CD4-positive, alpha-beta T cell (primary cell): ENCODE measurements around the gene COA8. TPM values are rescaled to one million over a fixed set of nuclear protein-coding genes. Genes with fewer than 3 reads are reported as not detected.

ENCODE experiments used
- ATAC-seq: fragments of 200-7000 bp; cut with Tn5 transposase; one replicate; pipeline ENCODE4 v1.10.0; 2022; ENCODE audit warnings: mild to moderate bottlenecking; ENCODE audit not compliant: poor library complexity
- CTCF ChIA-PET: fragments of 350-600 bp; sonication (Branson Sonifier 250); formaldehyde crosslinking; loops from one replicate; lab custom pipeline; 2021; ENCODE audit warnings: antibody characterized with exemption, inconsistent platforms; lab: Charles Lee
- POLR2A ChIA-PET: fragments of 350-600 bp; sonication (Branson Sonifier 250); formaldehyde crosslinking; loops from one replicate; lab custom pipeline; 2021; ENCODE audit warnings: antibody characterized with exemption, inconsistent platforms; lab: Charles Lee
- DNase-seq, 14 experiments: peaks; one replicate each; pipeline ENCODE4 v3.0.0-alpha.2; 2013 to 2020; ENCODE audit warnings: mixed read lengths in 2 of 14
- H3K27ac ChIP-seq, 2 donors: one replicate each; pipeline versions ENCODE4 v1.5.1 to v1.7.0; 2013; ENCODE audit warnings: low read length in 2 of 2, low read depth in 1 of 2, mild to moderate bottlenecking in 1 of 2
- H3K27me3 ChIP-seq, 2 experiments: 1 replicate in 1 of 2; 2 replicates in 1 of 2; pipeline versions ENCODE4 v1.6.1 to v1.7.0; 2013; ENCODE audit warnings: low read length in 2 of 2, control low read depth in 1 of 2, mild to moderate bottlenecking in 1 of 2, moderate library complexity in 1 of 2; ENCODE audit not compliant: insufficient read depth in 2 of 2, control insufficient read depth in 1 of 2
- H3K36me3 ChIP-seq: one replicate; pipeline ENCODE4 v1.6.1; 2013; ENCODE audit warnings: low read length, control low read depth; ENCODE audit not compliant: insufficient read depth
- H3K4me1 ChIP-seq: one replicate; pipeline ENCODE4 v1.6.1; 2013; ENCODE audit warnings: low read length, control low read depth; ENCODE audit not compliant: insufficient read depth
- H3K4me3 ChIP-seq: one replicate; pipeline ENCODE4 v1.5.1; 2013; ENCODE audit warnings: mild to moderate bottlenecking, low read length, moderate library complexity
- H3K9me3 ChIP-seq, 2 experiments: 1 replicate in 1 of 2; 2 replicates in 1 of 2; pipeline versions ENCODE4 v1.6.1 to v1.7.0; 2013; ENCODE audit warnings: low read length in 2 of 2, mild to moderate bottlenecking in 2 of 2, control low read depth in 1 of 2, moderate library complexity in 1 of 2; ENCODE audit not compliant: control insufficient read depth in 1 of 2, insufficient read depth in 1 of 2
- H3K27ac Mint-ChIP-seq: one replicate; pipeline ENCODE4 v1.8.0; 2020; ENCODE audit warnings: mixed read lengths
- H3K27me3 Mint-ChIP-seq: one replicate; pipeline ENCODE4 v1.8.0; 2021; ENCODE audit warnings: mixed read lengths
- H3K36me3 Mint-ChIP-seq: one replicate; pipeline ENCODE4 v1.8.0; 2021; ENCODE audit warnings: low read depth, mixed read lengths
- H3K4me1 Mint-ChIP-seq: one replicate; pipeline ENCODE4 v1.8.0; 2021; ENCODE audit warnings: low read depth, mixed read lengths
- H3K4me3 Mint-ChIP-seq: one replicate; pipeline ENCODE4 v1.8.0; 2020; ENCODE audit warnings: mild to moderate bottlenecking, mixed read lengths
- H3K9me3 Mint-ChIP-seq: one replicate; pipeline ENCODE4 v1.8.0; 2020; ENCODE audit warnings: mixed read lengths
- intact Hi-C, 2 experiments: fragments of 100-400 bp; cut with DNase I in 1 of 2; cut with micrococcal nuclease in 1 of 2; formaldehyde crosslinking; loops; one replicate each; pipeline versions ENCODE4 v1.15.1 to v1.9.0; 2023 to 2025; cut with DNase I, micrococcal nuclease
- total RNA-seq, 174 experiments: library from RNA in 2 of 174; stranded (reverse) in 2 of 174; gene quantifications; one replicate each; pipeline ENCODE4 v1.2.3 and lab custom pipeline; 2021 to 2026
- TF ChIP-seq, protein P1 (sequence below): fragments of 200-600 bp; IDR thresholded peaks from one replicate; pipeline ENCODE4 v1.8.0; 2022; ENCODE audit warnings: antibody characterized with exemption, mild to moderate bottlenecking

Gene COA8
- total RNA-seq, 2 experiments from 2014 or later = 9.1 to 10.7 TPM

DNA sequence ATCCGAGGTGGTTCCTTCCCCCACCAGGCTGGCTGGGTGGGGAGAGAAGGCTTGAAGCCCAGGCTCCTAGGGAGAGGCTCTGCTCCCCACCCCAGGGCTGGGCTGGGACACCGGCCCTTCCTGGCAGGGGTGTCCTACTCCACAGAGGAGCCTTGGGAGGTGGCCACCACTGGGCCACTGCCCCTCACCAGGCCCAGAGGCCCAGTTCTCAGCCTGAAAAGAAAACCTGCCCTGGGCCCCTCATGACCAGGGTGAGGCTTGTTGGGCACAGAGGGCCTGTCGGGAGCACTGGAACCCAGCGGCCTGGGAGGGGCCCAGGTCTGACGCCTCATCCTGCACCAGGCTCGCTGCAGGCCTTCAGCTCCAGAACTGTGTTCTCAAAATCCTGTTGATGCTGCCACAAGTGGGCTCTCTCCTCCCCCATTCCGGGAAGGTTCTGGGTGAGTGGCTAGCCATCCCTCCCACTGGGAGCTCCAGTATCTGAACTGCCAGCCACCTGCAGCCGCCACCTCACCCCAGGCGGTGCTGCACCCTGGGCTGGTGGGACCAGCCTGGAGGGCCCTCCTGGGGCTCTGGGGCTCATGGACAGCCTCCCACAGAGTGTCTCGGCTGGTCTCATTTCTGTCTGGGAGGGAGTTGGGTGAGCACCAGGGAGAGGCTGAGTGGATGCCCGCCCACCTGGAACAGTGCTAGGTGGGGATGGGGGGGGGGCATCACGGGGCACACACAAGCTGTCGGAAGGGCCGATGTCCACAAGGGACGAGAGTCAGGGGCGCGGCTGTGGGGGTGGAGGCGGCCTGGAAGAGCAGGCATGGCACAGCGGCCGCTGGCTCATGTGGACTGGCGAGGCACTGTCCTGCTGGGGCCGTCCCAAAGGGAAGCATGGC, 12.1 kb upstream of the COA8 start:
- no peak overlapping the region for H3K27ac ChIP-seq
- no peak for DNase-seq
- intact Hi-C loops = no loop called here
- peaks cover 6% of the 10 kb centered on the region for H3K36me3 ChIP-seq
- H3K36me3 Mint-ChIP-seq = peaks cover 9% of the 10 kb centered on the region
- CTCF ChIA-PET = interaction anchor here (1.3 kb wide), 1 partner anchor 51 kb away, joined by 3 read pairs; no protein-coding TSS in a partner anchor
- H3K4me1 ChIP-seq = peaks cover 8% of the 10 kb centered on the region
- POLR2A ChIA-PET = no interaction called here
- no peaks in the 10 kb centered on the region for H3K27me3 ChIP-seq
- TF ChIP-seq, protein P1, sequence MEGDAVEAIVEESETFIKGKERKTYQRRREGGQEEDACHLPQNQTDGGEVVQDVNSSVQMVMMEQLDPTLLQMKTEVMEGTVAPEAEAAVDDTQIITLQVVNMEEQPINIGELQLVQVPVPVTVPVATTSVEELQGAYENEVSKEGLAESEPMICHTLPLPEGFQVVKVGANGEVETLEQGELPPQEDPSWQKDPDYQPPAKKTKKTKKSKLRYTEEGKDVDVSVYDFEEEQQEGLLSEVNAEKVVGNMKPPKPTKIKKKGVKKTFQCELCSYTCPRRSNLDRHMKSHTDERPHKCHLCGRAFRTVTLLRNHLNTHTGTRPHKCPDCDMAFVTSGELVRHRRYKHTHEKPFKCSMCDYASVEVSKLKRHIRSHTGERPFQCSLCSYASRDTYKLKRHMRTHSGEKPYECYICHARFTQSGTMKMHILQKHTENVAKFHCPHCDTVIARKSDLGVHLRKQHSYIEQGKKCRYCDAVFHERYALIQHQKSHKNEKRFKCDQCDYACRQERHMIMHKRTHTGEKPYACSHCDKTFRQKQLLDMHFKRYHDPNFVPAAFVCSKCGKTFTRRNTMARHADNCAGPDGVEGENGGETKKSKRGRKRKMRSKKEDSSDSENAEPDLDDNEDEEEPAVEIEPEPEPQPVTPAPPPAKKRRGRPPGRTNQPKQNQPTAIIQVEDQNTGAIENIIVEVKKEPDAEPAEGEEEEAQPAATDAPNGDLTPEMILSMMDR = no peak
- no peak overlapping the region for H3K4me3 Mint-ChIP-seq
- H3K27ac Mint-ChIP-seq = no peak overlapping the region
- no peaks in the 10 kb centered on the region for H3K27me3 Mint-ChIP-seq
- peaks cover 6% of the 10 kb centered on the region for H3K4me1 Mint-ChIP-seq
- H3K9me3 ChIP-seq = no peaks in the 10 kb centered on the region
- H3K4me3 ChIP-seq = no peak overlapping the region
- ATAC-seq = no peak
- no peaks in the 10 kb centered on the region for H3K9me3 Mint-ChIP-seq

DNA sequence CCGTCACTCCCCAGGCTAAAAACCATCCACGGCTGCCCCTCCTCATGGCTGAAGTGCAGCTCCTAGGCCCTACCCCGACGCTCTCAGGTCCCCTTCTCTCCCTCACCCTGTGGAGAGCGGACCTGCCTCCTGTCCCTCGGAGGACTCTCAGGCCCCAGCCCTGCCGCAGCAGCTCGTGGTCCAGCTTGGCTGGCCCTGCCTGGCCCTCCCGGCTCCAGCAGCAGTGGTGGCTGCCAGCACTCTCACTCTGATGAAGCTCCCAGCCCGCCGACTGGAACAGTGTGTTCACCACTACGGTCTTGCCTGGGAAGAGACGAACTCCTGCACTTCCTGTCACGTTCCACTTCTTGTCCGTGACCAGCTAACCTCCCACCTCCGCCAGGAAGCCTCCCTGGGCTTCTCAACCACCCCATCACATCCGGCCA, 11.4 kb upstream of the COA8 start:
- no peak overlapping the region for H3K4me3 Mint-ChIP-seq
- no peak overlapping the region for H3K27ac ChIP-seq
- H3K9me3 Mint-ChIP-seq = no peaks in the 10 kb centered on the region
- H3K27me3 ChIP-seq = no peaks in the 10 kb centered on the region
- H3K27ac Mint-ChIP-seq = no peak overlapping the region
- intact Hi-C loops = no loop called here
- no peaks in the 10 kb centered on the region for H3K27me3 Mint-ChIP-seq
- ChIA-PET CTCF (interaction anchor here (1.4 kb wide), 1 partner anchor 33 kb away, joined by 3 read pairs; no protein-coding TSS in a partner anchor), POLR2A (no interaction called here)
- DNase-seq (no peak), ATAC-seq (no peak)
- no peak overlapping the region for H3K4me3 ChIP-seq
- peaks cover 7% of the 10 kb centered on the region for H3K36me3 ChIP-seq
- peaks cover 6% of the 10 kb centered on the region for H3K4me1 Mint-ChIP-seq
- no peaks in the 10 kb centered on the region for H3K9me3 ChIP-seq
- TF ChIP-seq, protein P1 = no peak
- peaks cover 8% of the 10 kb centered on the region for H3K4me1 ChIP-seq
- peaks cover 9% of the 10 kb centered on the region for H3K36me3 Mint-ChIP-seq

DNA sequence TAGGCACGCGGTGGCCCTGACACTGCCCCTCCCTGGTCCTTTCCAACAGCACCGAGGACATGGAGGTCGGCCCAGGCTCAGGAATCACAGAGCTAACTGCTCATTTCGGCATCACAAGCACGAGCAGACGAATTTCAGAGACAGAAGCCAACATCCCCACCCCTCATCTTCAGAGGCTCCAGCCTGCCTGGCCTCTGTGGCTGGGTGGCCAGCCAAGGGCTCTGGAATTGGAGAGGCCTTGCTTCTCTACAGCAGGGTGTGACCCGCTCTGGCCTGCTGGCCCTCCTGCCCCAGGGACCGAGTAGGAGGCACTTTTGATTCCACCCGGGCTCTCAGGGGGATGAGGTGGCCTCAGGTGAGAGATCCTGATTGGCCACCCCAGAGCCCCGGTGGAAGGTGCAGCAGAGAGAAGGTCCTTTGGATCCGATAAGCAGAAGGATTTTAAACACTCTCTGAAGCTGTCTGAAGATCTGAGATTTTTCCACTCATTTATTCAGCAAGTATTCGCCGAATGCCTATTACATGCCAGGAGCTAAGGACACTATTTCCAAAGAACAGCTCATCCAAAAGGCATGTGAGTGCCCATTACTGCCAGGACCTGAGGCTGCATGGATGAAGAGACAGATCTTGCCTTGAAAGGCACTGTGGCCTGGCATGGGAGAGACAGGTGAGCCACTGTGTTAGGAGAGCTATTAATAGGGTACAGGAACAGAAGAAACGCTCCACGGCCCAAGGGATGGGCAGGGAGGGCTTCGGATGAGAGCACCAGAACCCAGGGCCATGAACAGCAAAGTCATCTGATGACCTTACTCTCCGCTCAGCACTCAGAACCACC, 10.5 kb upstream of the COA8 start:
- H3K4me3 Mint-ChIP-seq = no peak overlapping the region
- CTCF ChIA-PET = interaction anchor here (1.4 kb wide), 1 partner anchor 33 kb away, joined by 3 read pairs; no protein-coding TSS in a partner anchor
- POLR2A ChIA-PET = no interaction called here

More for the DNA sequence above, 10.5 kb upstream of the COA8 start:
- Mint-ChIP-seq H3K4me1 (peaks cover 10% of the 10 kb centered on the region), H3K36me3 (peaks cover 13% of the 10 kb centered on the region), H3K27me3 (no peaks in the 10 kb centered on the region), H3K27ac (no peak overlapping the region), H3K9me3 (no peaks in the 10 kb centered on the region)
- intact Hi-C loops = no loop called here
- Histone ChIP-seq H3K4me3 (no peak overlapping the region), H3K4me1 (peaks cover 2% of the 10 kb centered on the region), H3K27ac (no peak overlapping the region), H3K9me3 (no peaks in the 10 kb centered on the region), H3K27me3 (no peaks in the 10 kb centered on the region), H3K36me3 (peaks cover 7% of the 10 kb centered on the region)
- DNase-seq (no peak), ATAC-seq (no peak)
- TF ChIP-seq, protein P1 = no peak
